Stimulated activated CD4-positive, alpha-beta T cell treated with anti-CD3 and anti-CD28 coated beads, Interleukin-1b, Interleukin-23, amount 100 ng/mL, for 24 hours (primary cell): ENCODE data around the gene SRCAP.

Experiments
- DNase-seq, 4 experiments: peaks; one replicate each; pipeline ENCODE4 v3.0.0-alpha.2; 2020; ENCODE audit warnings: low read depth in 4 of 4, low spot score in 1 of 4

Gene SRCAP

DNA sequence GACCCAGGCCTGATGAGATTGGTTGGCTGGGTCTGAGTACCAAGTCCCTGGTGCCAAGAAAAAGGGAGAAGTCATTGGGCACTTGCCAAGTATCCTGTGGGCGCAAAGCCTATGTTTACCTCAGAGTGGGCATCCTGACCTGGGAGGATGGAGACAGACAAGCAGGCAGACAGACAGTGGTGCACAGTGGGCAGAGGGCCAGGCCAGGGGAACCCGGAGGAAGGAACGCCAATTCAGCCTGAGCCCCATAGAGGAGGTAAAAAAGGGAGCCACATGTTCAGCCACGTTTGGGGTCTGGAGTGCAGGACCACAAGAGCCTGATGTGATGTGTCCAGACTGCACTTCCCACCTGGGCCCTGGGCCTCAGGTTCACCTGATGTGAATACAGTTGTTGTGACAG lies 54.6 kb downstream of the SRCAP start:
- DNase-seq = no peak

DNA sequence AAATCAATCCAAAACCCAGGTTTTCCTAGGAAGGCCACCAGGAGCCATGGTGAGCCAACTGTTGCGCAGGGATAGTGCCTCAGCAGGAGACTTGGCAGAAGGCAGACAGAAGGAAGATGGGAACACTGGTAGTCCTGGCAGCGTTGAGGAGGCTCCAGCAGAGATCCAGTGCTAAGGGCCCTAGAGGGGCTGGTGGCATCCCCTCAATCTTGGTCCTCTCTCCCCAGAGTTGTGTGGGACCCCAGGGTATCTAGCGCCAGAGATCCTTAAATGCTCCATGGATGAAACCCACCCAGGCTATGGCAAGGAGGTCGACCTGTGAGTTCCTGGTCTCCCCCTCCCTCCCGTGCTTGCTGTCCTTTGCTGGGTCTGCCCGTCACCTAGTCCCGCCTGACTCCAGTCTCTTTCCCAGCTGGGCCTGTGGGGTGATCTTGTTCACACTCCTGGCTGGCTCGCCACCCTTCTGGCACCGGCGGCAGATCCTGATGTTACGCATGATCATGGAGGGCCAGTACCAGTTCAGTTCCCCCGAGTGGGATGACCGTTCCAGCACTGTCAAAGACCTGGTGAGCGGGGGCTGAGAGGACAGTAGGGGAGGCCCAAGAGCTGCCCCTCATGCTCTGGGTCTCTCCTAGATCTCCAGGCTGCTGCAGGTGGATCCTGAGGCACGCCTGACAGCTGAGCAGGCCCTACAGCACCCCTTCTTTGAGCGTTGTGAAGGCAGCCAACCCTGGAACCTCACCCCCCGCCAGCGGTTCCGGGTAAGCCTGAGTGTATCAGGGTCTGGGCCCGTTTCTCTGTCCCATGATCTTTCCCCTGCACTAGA lies 57.2 kb downstream of the SRCAP start:
- DNase-seq = no peak

DNA sequence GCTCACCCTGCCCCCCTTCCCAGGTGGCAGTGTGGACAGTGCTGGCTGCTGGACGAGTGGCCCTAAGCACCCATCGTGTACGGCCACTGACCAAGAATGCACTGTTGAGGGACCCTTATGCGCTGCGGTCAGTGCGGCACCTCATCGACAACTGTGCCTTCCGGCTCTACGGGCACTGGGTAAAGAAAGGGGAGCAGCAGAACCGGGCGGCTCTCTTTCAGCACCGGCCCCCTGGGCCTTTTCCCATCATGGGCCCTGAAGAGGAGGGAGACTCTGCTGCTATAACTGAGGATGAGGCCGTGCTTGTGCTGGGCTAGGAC lies 57.8 kb downstream of the SRCAP start:
- no peak for DNase-seq

DNA sequence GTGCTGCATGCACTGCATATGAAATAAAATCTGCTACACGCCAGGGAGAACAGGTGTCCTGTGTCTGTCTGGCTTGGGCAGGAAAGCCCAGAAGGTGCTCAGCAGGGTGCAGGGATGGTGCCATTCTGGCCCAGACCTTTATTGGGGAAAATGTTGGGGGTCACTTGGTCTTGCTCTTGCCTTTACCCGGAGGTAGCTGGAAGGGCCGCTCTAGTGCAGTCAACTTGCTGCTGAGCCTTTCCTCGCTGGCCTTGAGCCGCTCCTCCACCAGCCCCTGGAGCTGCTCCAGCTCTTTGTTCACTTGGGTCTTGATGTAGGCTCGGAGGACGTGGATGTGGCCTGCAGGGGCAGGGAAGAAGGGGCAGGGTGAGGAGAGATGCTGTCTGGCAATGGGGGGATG lies 58.3 kb downstream of the SRCAP start:
- no peak for DNase-seq

DNA sequence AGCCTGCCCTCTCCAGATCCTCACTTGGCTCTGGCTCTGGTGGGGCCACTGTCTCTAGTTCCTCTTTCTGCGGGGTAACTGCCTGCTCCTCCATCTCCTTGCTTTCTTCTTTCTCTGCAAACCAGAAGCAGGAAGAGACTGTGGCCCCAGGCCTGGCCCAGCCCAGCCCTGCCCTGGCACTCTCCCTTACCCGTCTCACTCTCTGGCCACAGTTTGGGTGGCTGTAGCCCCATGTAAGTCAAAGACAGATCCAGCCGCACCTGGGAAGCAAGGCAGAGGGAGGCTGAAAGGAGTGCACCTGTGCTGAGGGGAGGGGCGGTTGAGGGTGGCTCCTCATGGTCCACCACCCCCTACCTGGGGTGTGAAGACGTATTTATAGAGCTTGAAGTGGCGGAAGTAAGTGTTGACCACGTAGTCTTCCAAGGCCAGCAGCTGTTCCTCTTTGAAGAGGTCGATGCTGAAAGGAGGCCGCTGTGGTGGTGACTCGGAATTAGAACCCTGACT lies 60.1 kb downstream of the SRCAP start:
- no peak for DNase-seq

DNA sequence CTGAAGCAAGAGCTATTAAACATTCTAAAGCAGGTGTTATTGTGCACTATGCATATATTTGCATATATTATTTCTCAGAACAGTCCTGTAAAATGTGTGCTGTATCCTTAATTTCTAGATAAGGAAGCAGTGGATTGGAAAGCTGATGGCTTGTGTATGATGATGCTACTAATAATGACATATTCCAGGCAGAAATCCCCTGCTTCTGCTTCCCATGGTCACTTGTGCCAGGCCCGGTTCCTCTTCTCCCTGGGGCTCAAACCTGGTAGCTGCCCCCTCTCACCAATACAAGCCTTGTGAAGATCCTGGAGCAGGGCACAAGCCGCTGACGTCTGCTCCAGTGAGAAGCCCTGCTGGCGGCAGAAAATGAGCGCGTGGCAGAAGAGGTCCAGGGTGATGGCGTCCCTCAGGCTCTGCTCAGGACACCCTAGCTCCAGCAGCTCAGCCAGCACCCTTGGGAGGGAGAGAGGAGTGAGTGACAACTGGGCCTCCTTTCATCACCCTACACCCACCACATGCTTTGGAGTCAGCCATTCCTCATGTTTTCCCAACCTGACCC lies 61.1 kb downstream of the SRCAP start:
- no peak for DNase-seq

DNA sequence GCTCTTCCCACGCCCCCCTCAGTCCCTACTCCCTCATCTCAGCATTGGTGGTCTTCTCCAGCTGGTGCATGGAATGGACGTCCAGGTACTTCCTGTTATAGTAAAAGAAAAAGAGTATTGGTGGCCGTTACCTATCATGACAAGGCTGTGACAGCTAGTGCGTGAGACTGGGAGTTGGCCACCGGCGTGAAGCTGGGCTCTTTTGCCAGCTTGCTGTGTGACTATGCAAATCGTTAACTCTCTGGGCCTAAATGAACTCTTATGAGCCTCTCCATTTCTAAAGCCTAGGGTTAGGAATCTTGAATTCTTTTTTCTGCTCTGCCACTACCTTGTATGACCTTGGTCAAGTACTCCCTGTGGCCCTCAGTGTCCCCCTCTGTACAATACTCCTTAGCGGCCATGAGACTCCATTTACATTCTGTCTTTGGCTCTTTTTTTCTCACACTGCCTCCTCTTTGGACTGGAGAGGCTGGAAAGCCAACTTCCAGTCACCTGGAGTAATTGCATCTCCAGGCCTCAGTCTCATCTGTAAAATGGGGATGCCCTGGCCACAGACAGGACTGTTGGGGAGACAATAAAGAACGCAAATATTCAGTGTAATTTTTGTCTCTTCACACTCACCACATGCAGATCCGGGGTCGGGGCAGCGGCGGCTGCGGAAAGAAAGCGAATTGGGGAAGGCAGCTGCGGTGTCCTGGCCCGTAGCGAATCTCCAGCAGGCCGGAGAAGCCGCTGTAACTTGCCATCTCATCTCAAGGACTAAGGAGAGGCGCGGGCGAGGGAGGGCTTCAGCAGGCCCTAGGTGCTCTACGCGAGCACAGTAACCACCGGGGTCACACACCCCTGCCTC lies 61.8 kb downstream of the SRCAP start:
- DNase-seq = no peak

DNA sequence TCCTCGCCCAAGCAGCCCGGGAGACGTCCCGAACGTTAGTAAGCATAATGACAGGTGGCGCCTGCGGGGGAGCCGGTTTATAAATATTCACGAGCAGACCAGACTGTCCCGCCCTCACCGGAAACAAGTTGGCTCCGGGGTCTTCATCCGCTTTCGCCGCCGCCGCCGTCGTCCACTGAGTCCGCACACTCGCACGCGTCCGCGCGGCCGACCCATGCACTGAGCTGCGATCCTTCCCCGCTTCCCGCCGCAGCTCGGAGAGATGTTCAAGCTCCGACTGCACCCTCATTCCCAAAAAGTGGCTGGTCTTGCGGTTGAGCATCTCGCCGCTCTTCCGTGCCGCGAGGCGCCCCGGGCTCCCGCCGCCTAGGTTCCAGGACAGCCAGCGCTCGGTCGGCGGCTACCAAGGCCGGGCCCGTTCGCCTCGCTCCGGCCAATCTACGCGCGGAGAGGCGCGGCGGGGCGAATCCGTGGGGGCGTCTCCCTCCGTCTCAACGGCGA lies 62.5 kb downstream of the SRCAP start:
- DNase-seq = peak in 2 of 4 experiments; percentile 16 to 37

DNA sequence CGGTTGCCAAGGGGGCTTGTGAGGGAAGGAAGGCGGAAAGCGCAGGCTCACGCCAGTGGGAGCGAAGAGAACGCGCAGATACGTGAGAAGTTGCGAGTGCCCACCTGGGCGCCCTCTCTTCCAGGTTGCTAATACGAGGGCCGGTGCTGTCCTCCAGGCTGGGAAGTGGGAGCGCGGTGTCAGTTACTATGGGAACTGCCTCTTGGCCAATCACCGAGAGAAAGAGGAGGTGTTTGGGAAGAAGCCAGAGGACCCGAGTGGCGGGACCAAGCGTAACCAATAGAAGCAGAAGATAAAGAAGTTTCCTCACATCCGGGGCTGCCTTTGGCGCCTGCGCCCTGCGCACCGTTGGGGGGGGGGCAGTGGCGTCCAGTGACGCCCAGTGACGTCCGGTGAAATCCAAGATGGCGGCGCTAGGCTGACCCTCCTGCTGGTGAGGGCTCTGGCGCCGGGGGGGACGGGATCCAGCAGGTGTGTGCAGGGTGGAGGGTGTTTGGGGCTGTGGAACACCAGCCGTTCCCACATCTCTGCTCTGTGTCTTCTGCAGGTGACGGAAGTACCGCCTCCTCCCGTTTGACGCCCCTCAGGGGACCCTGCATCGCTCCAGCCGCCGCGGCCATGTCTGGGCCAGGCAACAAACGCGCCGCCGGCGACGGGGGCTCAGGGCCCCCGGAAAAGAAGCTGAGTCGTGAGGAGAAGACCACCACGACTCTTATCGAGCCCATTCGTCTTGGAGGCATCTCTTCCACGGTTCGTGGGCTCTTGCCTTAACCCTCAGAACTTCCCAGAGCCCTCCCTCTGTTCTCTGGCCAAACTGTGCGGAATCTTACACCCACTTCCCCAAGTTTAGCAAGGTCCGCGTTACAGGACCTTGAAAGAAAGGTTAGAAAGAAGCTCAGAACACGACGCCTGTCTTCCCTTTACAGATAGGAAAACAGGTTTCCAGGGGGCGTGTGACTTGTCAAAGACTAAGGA lies 63.2 kb downstream of the SRCAP start, which contains the start of the genes CFAP119 and RNF40:
TSS of gene CFAP119 (minus strand) at position 135 of the 975 bp plus-strand sequence. CDS start 314 bp downstream, outside the sequence.
TSS of gene RNF40 (plus strand) at position 395 of the 975 bp plus-strand sequence. CDS start at position 619, 224 bp downstream.
- peak; percentile 64 to 87 (median 79) for DNase-seq

DNA sequence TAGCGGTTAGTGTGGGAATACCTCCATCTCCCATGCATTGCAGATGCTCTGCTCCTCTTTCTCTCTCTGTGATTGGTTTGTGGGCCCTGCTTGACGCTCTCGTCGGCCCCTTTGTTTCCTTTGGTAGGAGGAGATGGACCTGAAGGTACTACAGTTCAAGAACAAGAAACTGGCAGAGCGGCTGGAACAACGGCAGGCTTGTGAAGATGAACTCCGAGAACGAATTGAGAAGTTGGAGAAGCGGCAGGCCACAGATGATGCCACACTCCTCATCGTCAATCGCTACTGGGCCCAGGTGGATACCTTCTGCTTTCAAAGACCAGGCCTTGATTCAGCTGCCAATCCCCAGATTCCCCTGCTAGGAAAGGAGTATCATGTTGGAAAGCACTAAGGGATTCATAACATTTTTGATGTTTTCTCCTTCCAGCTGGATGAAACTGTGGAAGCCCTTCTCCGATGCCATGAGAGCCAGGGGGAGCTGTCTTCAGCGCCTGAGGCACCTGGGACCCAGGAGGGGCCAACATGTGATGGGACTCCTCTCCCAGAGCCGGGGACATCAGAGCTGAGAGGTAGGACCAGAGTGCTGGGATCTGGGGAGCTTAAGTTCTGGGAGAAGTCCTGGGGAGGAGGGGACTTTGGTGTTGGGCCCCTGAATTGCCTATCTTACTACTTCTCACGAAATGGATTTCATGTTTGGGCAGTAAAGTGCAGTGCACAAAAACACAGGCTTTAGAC lies 64.2 kb downstream of the SRCAP start:
- DNase-seq = no peak

DNA sequence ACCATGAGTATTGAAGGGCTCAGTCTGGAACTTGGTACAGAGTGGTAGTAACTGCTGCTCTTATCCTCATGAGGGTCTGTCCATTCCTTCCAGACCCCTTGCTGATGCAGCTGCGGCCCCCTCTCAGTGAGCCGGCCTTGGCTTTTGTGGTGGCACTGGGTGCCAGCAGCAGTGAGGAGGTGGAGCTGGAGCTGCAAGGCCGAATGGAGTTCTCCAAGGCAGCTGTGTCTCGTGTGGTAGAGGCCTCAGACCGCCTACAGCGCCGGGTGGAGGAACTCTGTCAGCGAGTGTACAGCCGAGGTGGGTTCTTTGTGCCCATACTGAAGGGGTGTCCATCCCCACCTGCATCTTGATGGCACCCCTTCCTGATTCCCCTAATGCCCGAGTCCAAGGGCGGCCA lies 65.1 kb downstream of the SRCAP start:
- no peak for DNase-seq

DNA sequence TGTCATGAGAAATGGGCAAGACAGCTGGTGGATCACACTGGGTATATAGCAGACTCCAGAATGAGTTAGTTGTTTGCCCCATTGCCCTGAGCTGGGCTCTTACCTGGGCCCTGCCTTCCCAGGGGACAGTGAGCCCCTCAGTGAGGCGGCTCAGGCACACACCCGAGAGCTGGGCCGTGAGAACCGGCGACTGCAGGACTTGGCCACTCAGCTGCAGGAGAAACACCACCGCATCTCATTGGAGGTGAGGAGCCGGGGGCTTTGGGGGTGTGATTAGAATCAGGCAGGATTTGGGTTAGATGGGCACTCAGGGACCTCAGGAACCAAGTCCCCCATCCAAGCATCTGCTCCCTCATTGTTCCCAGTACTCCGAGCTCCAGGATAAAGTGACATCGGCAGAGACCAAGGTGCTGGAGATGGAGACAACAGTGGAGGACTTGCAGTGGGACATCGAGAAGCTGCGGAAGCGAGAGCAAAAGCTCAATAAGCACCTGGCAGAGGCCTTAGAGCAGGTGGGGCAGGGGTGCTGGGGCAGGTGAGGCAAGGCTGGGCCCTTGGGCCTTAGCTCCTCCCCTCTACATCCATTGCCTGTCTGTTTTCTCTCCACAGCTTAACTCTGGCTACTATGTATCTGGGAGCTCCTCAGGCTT lies 66.0 kb downstream of the SRCAP start:
- DNase-seq = no peak

DNA sequence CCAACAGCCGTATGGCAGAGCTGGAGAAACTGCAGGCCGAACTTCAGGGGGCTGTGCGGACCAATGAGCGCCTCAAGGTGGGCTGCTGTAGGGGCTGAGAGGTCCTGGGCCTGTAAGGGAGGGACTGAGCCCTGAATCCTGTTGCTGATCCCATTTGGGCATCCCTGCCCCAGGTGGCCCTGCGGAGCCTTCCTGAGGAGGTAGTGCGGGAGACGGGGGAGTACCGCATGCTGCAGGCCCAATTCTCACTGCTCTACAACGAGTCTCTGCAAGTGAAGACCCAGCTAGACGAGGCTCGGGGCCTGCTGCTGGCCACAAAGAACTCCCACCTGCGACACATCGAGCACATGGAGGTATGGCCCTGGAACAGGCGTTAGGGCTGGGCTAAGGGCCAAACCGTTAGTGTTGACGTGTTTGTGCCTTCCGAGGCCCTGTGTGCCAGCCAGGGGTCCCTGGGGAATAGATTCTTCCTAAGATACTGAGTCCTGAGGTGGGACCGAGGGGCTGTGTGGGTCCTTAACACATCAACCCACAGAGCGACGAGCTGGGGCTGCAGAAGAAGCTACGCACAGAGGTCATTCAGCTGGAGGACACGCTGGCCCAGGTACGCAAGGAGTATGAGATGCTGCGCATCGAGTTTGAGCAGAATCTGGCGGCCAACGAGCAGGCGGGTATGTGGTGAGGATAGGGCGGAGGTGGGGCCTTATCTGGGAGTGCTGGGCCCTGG lies 67.4 kb downstream of the SRCAP start:
- DNase-seq = no peak

DNA sequence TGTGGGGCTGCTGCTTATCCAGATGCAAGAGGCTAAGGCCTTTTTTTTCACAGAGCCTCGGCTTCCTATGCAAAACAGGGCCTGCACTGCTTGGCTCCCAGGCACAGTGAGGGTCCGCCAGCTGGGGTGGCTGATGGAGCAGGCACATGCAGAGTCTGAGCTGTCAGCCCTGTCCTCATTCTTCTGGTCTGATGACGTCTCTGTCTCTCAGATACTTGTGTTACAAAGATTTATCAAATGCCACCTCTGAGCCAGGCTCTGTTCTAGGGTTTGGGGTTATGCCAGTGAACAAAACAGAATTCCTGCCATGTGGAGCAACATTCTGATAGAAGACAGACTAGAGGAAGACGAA lies 67.9 kb downstream of the SRCAP start:
- no peak for DNase-seq

DNA sequence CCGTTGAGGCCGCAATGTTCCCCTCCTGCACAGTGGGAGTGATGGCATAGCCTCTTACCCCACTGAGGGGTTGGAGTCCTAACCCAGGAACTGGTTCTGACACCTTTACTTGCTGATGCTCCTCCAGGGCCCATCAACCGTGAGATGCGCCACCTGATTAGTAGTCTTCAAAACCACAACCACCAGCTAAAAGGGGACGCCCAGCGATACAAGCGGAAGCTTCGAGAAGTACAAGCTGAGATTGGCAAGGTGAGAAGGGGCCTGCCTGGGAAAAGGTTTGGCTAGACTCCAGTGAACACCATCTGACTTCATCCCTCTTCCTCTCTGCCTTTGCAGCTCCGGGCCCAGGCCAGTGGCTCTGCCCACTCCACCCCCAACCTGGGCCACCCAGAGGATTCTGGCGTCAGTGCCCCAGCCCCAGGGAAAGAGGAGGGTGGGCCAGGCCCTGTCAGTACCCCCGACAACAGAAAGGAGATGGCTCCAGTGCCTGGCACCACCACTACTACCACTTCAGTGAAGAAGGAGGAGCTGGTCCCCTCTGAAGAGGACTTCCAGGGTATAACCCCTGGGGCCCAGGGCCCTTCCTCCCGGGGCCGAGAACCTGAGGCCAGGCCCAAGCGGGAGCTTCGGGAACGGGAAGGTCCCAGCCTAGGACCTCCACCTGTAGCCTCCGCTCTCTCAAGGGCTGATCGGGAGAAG lies 68.9 kb downstream of the SRCAP start:
- no peak for DNase-seq

DNA sequence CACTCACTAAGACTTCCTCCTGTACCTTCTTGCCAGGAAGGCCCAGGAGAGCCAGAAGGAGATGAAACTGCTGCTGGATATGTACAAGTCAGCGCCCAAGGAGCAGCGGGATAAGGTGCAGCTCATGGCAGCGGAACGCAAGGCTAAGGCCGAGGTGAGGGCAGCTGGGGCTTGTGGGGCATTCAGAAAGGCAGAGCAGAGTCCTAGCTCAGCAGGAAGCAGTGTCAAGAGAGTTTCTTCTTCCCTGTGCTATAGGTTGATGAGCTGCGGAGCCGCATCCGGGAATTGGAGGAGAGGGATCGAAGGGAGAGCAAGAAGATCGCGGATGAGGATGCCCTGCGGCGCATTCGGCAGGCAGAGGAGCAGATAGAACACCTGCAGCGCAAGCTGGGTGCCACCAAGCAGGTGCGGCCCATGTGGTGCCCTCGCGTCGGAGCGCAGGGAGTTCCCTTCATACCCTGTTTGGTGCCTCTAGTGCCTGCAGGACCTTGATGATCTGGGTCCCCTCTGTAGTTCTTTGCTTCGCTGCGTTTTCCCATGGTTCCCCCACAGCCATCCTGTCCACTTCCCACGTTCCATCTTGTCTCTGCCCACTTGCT lies 69.7 kb downstream of the SRCAP start:
- no peak for DNase-seq

DNA sequence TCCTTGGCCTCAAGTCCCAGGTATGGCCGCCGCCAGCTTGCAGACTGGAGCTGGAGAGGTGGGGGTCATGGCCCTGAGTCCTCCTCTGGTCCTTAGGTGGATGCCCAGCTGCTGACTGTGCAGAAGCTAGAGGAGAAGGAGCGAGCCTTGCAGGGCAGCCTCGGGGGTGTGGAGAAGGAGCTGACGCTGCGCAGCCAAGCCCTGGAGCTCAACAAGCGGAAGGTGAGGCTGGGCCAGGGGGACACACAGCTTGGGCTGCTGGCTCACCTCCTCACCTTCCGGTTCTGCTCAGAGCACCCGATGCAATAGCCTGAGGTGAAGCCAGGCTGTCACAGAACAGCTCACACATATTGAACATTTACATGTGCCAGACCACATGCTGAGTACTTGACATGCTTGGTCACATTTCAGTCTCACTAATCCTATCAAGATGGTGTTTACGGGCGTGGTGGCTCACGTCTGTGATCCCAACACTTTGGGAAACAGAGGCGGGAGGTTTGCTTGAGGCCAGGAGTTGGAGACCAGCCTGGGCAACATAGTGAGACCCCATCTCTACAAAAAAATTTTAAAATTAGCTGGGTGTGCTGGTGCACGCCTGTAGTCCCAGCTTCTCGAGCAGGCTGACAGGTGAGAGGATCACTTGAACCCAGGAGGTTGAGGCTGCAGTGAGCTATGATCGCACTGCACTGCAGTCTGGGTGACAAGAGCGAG lies 70.6 kb downstream of the SRCAP start:
- DNase-seq = no peak
